ENCODE results near the gene ZNF629. TPM values are rescaled to one million over a fixed set of nuclear protein-coding genes. Genes with fewer than 3 reads are reported as not detected.

Gene ZNF629
- total and polyA plus RNA-seq, 2 donors (not counting 1 experiment from before 2014, with no cell fraction given) = 5.8 to 7.3 TPM

GRCh38 chr16:30766206-30766932, 20.6 kb downstream of the ZNF629 start:
- no peaks in the 10 kb centered on the region for H3K9me3 ChIP-seq (ENCODE audit: control insufficient read depth, insufficient read depth, low read depth, low read length)
- no peaks in the 10 kb centered on the region for H3K27me3 ChIP-seq (ENCODE audit: control insufficient read depth, insufficient read depth, low read length)
- no peak for DNase-seq (ENCODE audit: low read depth in 2 of 2)
- TF ChIP-seq CTCF (conservative IDR thresholded peaks at IDR 0.05 in 1 of 2, IDR thresholded peaks at IDR 0.05 in 1 of 2; ENCODE audit: low read depth in 1 of 2, low read length in 2 of 2) (no peak), EZH2 (IDR thresholded peaks at IDR 0.05; ENCODE audit: low read length, missing control alignments) (no peak)
- no peak overlapping the region for H2AFZ ChIP-seq (ENCODE audit: low read length)
- no peak overlapping the region for H3K27ac ChIP-seq (ENCODE audit: insufficient read depth, low read length)
- H3K4me3 ChIP-seq (replicated peaks in 1 of 4; ENCODE audit: control extremely low read depth in 1 of 4, insufficient read depth in 1 of 4, low read depth in 3 of 4, low read length in 4 of 4) = no peak overlapping the region
- peaks cover 6% of the 10 kb centered on the region for H3K4me1 ChIP-seq (ENCODE audit: control insufficient read depth, extremely low read depth, insufficient read depth, low read length)
- no peak overlapping the region for H3K9ac ChIP-seq (ENCODE audit: insufficient read depth, low read length)
- H3K79me2 ChIP-seq (ENCODE audit: control insufficient read depth, insufficient read depth, low read length) = peaks cover 26% of the 10 kb centered on the region
- no peaks in the 10 kb centered on the region for H4K20me1 ChIP-seq (ENCODE audit: control insufficient read depth, extremely low read depth, insufficient read depth, low read length)
- no peak overlapping the region for H3K4me2 ChIP-seq (ENCODE audit: extremely low read depth, insufficient read depth, low read length)
- peaks cover 46% of the 10 kb centered on the region for H3K36me3 ChIP-seq (ENCODE audit: control insufficient read depth, insufficient read depth, low read length)

GRCh38 chr16:30764816-30765465, 22.1 kb downstream of the ZNF629 start:
- no peaks in the 10 kb centered on the region for H4K20me1 ChIP-seq (ENCODE audit: control insufficient read depth, extremely low read depth, insufficient read depth, low read length)
- no peaks in the 10 kb centered on the region for H3K9me3 ChIP-seq (ENCODE audit: control insufficient read depth, insufficient read depth, low read depth, low read length)
- no peak overlapping the region for H3K9ac ChIP-seq (ENCODE audit: insufficient read depth, low read length)
- peaks cover 48% of the 10 kb centered on the region for H3K36me3 ChIP-seq (ENCODE audit: control insufficient read depth, insufficient read depth, low read length)
- no peak overlapping the region for H3K4me2 ChIP-seq (ENCODE audit: extremely low read depth, insufficient read depth, low read length)
- H3K27me3 ChIP-seq (ENCODE audit: control insufficient read depth, insufficient read depth, low read length) = no peaks in the 10 kb centered on the region
- no peak overlapping the region for H2AFZ ChIP-seq (ENCODE audit: low read length)
- TF ChIP-seq CTCF (conservative IDR thresholded peaks at IDR 0.05 in 1 of 2, IDR thresholded peaks at IDR 0.05 in 1 of 2; ENCODE audit: low read depth in 1 of 2, low read length in 2 of 2) (no peak), EZH2 (IDR thresholded peaks at IDR 0.05; ENCODE audit: low read length, missing control alignments) (no peak)
- no peak for DNase-seq (ENCODE audit: low read depth in 2 of 2)
- H3K4me1 ChIP-seq (ENCODE audit: control insufficient read depth, extremely low read depth, insufficient read depth, low read length) = peaks cover 14% of the 10 kb centered on the region
- no peak overlapping the region for H3K4me3 ChIP-seq (replicated peaks in 1 of 4; ENCODE audit: control extremely low read depth in 1 of 4, insufficient read depth in 1 of 4, low read depth in 3 of 4, low read length in 4 of 4)
- H3K79me2 ChIP-seq (ENCODE audit: control insufficient read depth, insufficient read depth, low read length) = peaks cover 26% of the 10 kb centered on the region
- H3K27ac ChIP-seq (ENCODE audit: insufficient read depth, low read length) = no peak overlapping the region

GRCh38 chr16:30764086-30764485, 22.9 kb downstream of the ZNF629 start:
- Histone ChIP-seq H3K27me3 (ENCODE audit: control insufficient read depth, insufficient read depth, low read length) (no peaks in the 10 kb centered on the region), H3K4me3 (replicated peaks in 1 of 4; ENCODE audit: control extremely low read depth in 1 of 4, insufficient read depth in 1 of 4, low read depth in 3 of 4, low read length in 4 of 4) (no peak overlapping the region), H3K36me3 (ENCODE audit: control insufficient read depth, insufficient read depth, low read length) (peaks cover 44% of the 10 kb centered on the region), H4K20me1 (ENCODE audit: control insufficient read depth, extremely low read depth, insufficient read depth, low read length) (no peaks in the 10 kb centered on the region), H3K27ac (ENCODE audit: insufficient read depth, low read length) (no peak overlapping the region), H3K9ac (ENCODE audit: insufficient read depth, low read length) (no peak overlapping the region), H2AFZ (ENCODE audit: low read length) (no peak overlapping the region), H3K9me3 (ENCODE audit: control insufficient read depth, insufficient read depth, low read depth, low read length) (no peaks in the 10 kb centered on the region), H3K79me2 (ENCODE audit: control insufficient read depth, insufficient read depth, low read length) (peaks cover 26% of the 10 kb centered on the region), H3K4me2 (ENCODE audit: extremely low read depth, insufficient read depth, low read length) (no peak overlapping the region), H3K4me1 (ENCODE audit: control insufficient read depth, extremely low read depth, insufficient read depth, low read length) (peaks cover 14% of the 10 kb centered on the region)
- TF ChIP-seq CTCF (conservative IDR thresholded peaks at IDR 0.05 in 1 of 2, IDR thresholded peaks at IDR 0.05 in 1 of 2; ENCODE audit: low read depth in 1 of 2, low read length in 2 of 2) (no peak), EZH2 (IDR thresholded peaks at IDR 0.05; ENCODE audit: low read length, missing control alignments) (no peak)
- no peak for DNase-seq (ENCODE audit: low read depth in 2 of 2)
